HG03064 (cell line): Measurements from ENCODE around the gene TMEM50A.
A peak's percentile ranks its signal among the peaks of the same experiment; 100 is the strongest.
"Not testable (repeated sequence)": the region's sequence is repeated elsewhere in the genome, so short reads cannot be mapped to it uniquely, and the experiment has no call there.

ENCODE experiments used
- ATAC-seq: cut with Tn5 transposase; IDR thresholded peaks from one replicate; pipeline ENCODE4 v1.9.1; 2021; ENCODE audit warnings: low read depth; ENCODE audit not compliant: unreplicated experiment

TMEM50A gene

DNA sequence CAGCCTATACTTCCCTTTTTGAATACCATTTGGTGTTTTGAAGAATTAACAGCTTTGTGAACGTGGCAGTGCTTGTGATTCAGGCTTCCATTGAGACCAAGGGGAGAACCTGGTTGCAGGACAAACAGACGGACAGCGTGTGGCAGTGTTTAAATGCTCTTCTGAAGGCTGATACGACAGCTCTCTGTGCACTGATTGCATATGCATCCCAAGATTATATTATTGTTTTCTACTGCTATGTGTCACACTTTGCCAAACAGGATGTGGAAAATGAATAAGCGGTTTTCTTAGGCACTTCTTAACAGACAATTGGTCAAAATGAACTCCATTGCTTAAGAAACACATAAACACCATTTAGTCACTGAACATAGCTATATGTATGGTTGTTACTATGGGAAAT lies 8.2 kb upstream of the TMEM50A start:
- not testable (repeated sequence) for ATAC-seq

DNA sequence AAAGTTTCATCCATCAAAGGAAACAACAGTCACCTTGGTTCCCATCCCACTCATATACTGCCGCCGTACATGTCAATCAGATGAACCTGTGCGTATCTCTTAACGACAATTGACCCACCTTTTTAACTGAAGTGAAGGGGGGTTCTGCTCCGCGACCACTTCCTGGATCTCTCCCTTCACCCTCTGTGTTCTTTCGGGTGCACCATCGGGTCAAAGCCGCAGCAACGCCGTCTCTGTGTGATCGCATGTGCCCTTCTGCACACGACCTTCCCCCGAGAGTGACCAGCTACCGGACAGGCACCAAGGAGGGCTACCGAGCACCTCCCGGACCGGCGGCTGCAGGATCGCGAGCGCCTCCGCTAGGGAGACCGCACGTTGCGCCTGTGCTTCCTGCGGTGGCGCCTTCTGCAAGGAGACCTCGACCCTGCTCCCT lies 1.2 kb upstream of the TMEM50A start:
- peak; percentile 38 for ATAC-seq

DNA sequence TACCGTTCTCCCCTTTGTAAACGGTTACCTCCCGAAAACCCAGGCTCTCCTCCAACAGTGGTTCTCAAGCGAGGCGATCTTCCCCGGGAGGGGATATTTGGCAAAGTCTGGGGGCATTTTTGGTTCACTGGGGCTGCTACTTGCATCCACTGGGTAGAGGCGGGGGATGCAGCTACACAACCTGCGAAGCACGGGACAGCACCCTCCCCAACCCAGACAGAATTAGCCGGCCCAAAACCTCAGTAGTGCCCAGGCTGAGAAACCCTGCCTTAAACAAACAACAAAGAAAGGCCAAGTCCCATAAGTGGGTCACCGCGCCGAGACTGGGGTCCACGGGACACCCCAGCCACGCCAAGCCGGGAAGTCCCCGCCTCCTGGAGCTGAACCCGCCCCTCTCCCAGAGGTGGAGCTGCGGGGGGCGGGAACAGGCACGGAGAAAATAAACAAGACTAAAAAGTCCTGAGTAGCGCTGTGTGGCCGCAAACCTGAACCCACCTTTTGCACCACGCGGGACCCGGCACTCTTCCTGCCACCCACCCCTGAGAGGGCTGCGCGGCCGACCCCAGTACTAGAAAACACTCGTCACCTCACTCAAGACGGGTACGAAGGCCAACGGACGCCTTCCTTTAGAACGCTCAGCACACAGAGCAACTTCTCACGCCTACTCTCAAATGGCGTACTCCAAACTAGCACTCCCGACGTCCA lies 499 bp upstream of the TMEM50A start:
- peak; percentile 40 for ATAC-seq

DNA sequence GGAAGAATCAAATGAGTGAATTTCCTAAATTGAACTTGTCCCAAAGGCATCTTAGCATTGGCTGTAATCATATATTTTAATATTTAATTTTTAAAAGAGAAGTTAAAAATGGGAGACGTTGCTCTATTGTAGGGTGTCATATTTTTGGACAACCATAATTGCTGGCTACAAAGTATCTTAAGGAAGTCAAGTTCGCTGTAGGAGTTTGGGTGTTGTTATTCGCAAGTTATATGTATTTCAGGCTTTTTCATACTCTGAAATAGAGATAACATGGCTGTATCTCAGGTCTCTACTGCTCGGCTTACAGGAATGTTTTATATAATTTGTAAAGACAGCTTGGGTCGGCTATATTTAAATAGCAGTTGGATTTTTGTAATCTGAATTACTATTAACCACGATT lies 852 bp downstream of the TMEM50A start:
- no peak for ATAC-seq

DNA sequence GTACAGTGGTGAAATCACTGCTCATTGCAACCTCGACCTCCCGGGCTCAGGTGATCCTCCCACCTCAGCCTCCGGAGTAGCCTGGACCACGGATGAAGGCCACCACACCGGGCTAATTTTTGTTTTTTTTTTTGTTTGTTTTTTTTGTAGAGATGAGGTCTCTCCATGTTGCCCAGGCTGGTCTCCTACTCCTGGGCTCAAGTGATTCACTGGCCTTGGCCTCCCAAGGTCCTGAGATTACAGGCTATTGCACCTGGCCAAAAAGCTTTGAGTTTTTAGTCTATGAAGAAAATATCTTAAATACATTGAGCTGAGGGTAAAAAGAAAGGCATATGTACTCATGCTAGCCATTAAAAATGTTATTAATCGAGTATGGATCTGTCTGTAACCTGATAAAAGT lies 3.6 kb downstream of the TMEM50A start:
- ATAC-seq, result no peak

DNA sequence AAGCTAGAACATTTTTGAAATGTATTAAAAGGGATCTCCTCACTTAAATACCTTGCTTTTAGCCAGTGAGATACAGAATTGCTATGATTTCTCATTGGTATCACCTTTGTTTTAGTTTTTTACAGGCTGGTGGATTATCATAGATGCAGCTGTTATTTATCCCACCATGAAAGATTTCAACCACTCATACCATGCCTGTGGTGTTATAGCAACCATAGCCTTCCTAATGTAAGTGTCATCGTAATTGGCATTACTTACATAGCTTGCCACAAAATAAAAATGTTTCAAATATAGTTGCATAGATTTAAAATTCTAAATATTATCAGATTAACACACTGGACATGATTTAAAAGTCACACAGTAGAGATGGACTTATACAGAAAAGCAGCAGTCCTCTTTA lies 4.7 kb downstream of the TMEM50A start:
- no peak for ATAC-seq

DNA sequence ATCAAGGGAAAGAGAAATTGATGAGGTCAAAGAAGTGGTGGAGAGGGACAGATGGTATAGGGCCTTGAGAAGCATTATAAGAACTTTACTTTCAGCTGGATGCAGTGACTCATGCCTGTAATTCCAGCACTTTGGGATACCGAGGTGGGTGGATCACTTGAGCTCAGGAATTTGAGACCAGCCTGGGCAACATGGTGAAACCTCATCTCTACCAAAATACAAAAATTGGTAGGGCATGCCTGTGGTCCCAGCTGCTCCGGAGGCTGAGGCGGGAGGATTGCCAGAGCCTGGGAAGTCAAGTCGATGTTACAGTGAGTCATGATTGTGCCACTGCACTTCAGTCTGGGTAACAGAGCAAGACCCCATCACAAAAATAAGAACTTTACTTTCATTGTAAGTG lies 5.7 kb downstream of the TMEM50A start:
- ATAC-seq, result no peak

DNA sequence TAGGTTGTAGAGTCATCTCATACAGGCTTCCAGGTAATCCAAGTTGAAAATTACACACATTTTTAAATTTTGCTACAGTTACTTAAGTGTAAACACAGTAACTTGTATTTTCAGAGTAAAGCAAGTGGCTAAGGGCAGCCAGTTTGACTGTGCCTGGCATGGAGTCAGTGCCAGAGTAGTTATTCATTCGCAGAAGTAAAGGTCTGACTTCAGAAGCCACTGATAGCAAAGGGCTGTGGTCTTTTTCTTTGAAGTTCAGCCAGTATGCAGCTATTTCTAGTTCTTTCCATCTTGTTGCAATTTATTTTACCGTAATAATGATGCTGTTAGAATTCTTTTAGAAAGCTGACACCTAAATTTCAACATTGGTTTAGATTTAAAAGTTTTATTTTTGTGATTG lies 9.4 kb downstream of the TMEM50A start:
- ATAC-seq, result no peak

DNA sequence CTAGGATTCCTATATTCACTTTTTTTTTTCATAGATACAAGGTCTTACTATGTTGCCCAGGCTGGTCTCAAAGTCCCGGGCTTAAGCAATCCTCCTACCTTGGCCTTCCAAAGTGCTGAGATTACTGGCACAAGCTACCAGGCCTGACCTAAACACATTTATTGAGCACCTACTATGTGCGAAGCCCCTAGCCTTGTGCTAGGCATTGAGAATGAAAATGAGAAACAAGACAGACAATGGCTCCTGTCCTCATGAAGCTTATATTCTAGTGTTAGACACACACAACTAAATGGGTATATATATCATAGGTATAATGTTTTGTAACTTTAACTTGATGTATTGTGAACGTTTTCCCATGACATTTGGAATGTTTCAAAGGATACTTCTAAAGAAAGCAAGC lies 11.5 kb downstream of the TMEM50A start:
- ATAC-seq, result no peak

DNA sequence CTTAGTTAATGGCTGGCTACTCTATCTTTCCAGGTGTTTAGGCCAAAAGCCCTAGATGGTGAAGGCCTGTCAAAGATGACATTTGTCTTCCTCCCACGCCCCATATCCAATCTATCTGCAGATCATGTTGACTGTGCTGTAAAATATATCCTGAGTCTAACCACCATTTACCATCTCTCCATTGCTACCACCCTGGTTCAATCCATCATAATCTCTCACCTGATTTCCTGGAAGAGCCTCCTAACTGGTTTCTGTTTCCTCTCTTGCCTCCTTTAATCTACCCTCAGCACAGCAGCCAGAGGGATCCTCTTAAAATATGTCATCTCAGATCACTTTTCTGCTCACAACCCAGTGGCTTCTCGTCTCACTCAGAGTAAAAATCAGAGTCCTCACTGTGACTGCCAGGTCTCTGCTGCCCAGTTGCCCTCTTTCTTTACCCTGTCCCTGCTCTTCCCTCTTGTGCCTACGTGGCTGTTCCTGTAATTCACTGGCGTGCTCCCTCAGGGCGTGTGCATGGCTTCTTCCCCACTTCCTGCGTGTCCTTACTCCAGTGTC lies 17.8 kb downstream of the TMEM50A start:
- ATAC-seq, result no peak

DNA sequence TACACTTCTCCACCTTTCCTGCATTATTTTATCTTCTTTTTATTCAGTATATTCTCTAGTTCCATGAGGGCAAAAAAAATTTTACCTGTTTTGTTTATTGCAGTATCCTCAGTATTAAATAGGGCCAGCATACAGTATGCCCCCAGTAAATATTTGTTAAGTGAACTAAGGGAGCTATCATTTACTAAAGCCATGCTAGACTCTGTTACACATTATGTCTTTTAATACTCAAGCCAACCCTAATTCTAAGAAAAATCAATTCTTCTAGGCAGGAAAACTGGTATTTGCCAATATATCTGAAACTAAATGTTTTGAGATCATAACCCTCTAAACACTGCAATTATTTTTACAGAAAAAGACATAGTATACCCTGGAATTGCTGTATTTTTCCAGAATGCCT lies 18.3 kb downstream of the TMEM50A start:
- ATAC-seq, result no peak

DNA sequence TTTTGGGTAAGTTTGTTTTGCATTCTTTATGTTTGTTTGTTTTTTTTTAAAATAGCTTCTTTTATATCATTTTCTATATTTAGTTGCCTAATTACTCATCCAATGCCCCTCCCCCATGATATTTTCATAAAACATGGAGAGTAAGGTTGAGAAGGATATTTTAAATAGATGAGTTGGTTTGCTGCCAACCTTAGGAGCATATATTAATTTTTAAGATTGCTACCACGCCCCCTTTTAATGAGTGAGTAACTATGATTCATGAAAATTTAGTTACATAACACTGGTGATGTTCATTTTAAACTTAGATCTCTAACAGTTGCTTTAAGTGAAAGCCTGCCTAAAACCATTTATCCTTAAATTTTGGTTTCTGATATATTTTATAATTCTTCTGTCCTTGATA lies 18.7 kb downstream of the TMEM50A start:
- no peak for ATAC-seq

DNA sequence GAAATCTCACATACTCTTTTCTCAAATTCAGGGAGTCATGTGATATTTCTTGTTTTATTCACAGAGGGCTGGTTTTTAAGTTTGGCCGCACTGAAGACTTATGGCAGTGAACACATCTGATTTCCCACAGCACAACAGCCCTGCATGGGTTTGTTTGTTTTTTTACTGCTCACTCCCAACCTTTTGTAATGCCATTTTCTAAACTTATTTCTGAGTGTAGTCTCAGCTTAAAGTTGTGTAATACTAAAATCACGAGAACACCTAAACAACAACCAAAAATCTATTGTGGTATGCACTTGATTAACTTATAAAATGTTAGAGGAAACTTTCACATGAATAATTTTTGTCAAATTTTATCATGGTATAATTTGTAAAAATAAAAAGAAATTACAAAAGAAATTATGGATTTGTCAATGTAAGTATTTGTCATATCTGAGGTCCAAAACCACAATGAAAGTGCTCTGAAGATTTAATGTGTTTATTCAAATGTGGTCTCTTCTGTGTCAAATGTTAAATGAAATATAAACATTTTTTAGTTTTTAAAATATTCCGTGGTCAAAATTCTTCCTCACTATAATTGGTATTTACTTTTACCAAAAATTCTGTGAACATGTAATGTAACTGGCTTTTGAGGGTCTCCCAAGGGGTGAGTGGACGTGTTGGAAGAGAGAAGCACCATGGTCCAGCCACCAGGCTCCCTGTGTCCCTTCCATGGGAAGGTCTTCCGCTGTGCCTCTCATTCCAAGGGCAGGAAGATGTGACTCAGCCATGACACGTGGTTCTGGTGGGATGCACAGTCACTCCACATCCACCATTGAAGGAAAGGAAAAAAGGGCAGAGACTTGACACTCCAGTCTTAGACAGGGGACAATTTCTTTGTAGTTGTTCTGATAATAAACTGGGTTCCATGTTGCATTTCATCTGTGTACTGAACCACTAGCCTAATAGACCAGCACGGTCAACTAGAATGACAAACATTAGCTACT lies 22.8 kb downstream of the TMEM50A start:
- ATAC-seq, result no peak

DNA sequence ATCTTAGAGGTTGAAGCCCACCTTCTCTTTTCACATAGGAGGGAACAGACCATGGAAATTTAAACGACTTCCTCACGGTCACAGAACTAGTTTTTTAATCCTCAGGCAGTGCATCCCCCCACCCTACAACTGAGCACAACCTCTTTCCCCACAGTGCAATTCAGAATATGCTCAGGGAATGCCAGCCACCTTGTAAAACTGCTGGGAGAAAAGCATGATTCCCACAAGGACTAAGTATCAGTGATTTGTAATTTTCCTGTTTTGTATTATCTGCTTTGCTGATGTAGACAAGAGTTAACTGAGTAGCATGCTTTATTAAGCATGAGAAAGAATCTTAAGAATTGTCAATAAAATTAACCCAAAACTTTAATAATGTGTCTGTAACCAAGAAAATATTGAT lies 23.8 kb downstream of the TMEM50A start:
- no peak for ATAC-seq

DNA sequence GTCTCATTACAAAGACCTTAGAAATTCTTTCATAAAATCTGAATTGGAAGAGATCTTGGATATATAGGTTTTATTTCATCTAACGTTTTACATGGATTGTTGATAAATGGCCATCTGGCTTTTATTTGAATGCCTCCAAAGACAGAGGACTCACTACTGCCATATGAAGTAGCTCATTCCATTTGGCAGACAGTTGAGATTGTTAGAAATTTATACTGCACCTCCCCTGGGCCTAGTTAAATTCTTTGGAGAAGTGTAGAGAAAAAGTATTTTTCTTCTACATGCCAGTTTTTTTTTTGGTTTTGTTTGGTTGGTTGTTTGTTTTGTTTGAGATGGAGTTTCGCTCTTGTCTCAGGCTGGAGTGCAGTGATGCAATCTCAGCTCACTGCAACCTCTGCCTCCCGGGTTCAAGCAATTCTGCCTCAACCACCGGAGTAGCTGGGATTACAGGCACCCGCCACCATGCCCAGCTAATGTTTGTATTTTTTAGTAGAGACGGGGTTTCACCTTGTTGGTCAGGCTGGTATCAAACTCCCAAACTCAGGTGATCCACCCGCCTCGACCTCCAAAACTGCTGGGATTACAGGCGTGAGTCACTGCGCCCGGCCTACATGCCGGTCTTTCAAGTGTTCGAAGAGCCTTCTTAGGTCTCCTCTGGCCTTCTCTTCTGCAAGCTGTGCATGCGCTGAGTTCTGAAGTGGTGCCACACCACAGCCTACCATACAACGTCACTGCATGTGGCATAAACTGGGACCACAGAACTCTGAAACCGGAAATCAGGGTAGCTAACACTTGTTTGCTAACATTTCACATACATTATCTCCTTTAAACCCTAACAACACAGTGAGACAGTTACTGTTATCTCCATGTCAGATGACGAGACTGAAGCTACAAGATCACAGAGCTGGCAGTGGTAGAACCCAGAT lies 24.8 kb downstream of the TMEM50A start:
- ATAC-seq, result not testable (repeated sequence)

DNA sequence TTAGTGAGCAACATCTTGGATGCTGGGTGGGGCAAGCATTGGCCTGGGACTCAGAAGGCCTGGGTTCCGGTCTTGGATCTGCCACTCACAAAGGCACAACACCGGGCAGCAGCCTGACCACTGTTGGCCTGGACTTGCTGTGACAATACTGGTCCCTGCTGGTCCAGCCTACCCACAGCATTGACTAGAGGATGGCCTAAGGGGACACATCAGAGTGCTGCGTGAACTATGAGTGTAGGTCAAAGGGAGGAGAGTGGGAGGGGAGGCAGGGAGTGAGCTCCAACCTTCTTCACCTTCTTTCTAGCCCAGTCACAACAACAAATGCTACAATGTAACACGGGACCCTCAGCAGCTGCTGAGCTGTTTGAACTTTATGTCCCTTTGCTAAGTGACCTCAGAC lies 31.1 kb downstream of the TMEM50A start:
- ATAC-seq, result no peak

DNA sequence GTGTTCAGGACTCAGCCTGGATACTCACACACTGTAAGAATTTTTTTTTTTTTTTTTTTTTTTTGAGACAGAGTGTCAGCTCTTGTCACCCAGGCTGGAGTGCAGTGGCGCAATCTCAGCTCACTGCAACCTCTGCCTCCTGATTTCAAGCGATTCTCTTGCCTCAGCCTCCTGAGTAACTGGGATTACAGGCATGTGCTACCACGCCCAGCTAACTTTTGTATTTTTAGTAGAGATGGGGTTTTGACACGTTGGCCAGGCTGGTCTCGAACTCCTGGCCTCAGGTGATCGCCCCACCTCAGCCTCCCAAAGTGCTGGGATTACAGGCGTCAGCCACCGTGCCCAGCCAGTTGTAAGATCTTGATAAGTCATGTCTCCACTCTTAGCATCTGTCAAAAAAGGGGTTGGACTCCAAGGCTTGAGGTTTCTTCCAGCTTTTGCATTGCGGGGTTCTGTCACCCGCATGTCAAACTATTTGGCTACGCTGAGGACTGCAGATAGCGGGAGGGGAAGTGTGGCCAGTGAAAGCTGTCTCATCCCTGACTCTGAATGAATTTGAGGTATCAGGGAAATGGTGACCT lies 31.6 kb downstream of the TMEM50A start:
- not testable (repeated sequence) for ATAC-seq

DNA sequence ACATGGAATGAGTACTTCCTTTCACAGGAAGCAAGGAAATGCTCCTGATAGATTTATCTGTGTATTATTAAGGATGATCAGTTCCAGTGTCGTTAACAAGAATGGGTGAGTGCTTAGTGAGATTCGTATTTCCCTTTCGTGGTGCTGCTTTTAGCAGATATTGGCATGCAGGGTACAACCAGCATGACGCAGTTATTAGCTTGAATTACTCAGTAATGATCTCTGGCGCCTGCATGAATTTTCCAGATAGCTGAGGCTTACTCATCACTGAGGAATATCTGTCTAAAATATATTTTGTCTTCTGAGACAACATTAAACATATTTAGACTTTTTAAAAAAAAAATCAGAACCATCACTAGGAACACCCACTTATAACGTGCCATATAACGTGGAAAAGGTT lies 33.6 kb downstream of the TMEM50A start:
- not testable (repeated sequence) for ATAC-seq

DNA sequence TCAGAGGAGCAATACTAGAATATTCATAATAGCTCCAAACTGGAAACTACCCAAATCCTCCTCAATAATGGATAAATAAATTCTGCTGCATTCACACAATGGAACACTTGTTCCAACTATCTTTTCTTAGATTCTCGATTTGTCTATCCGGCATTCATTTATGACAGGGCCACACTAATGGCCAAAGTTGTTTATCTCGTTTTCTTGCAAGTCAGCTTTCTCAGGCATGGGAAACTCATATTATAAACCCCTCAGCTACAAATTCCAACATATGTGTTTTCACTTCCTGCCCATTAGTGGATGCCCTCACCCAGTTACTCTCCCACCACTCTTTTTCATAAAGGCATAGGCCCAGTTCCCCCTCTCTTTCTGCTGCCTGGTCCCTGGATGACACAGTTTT lies 40.2 kb downstream of the TMEM50A start:
- not testable (repeated sequence) for ATAC-seq

DNA sequence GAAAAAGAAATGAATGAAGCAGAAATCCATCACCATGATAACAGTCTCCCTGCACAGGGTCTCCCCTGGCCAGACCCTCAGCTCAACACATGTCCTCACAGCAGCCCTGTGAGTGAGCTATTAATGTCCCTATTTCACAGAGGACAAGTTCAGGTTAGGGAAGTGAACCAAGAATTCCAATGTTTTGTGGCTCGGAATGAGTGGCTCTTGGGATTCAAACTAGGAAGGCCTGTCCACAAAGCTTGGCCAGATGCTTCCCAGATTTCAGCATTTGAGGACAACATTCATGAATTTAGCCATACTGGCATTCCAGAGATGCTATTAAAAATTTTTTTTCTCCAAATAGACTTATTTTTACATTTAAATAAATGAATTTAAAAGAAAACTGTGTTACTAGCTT lies 44.4 kb downstream of the TMEM50A start:
- ATAC-seq, result not testable (repeated sequence)
